ENCODE results near the gene GPR65.

Gene GPR65

GRCh38 chr14:87995500-87996290, 9.2 kb upstream of the GPR65 start:
- Histone ChIP-seq H3K36me3 (no peaks in the 10 kb centered on the region), H3K27ac (no peak overlapping the region)
- intact Hi-C loops (cut with DNase I; ENCODE audit: low total_unique reads) = no loop called here

GRCh38 chr14:87996291-87996592, 8.7 kb upstream of the GPR65 start:
- Histone ChIP-seq H3K9me3 (no peaks in the 10 kb centered on the region), H3K4me3 (no peak overlapping the region), H3K4me1 (peaks cover 0 to 17% (median 4%) of the 10 kb centered on the region in 4 donors), H3K27ac (no peak overlapping the region), H3K36me3 (no peaks in the 10 kb centered on the region), H3K27me3 (no peaks in the 10 kb centered on the region)
- DNase-seq = no peak
- TF ChIP-seq, protein P1, sequence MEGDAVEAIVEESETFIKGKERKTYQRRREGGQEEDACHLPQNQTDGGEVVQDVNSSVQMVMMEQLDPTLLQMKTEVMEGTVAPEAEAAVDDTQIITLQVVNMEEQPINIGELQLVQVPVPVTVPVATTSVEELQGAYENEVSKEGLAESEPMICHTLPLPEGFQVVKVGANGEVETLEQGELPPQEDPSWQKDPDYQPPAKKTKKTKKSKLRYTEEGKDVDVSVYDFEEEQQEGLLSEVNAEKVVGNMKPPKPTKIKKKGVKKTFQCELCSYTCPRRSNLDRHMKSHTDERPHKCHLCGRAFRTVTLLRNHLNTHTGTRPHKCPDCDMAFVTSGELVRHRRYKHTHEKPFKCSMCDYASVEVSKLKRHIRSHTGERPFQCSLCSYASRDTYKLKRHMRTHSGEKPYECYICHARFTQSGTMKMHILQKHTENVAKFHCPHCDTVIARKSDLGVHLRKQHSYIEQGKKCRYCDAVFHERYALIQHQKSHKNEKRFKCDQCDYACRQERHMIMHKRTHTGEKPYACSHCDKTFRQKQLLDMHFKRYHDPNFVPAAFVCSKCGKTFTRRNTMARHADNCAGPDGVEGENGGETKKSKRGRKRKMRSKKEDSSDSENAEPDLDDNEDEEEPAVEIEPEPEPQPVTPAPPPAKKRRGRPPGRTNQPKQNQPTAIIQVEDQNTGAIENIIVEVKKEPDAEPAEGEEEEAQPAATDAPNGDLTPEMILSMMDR (IDR thresholded peaks at IDR 0.05) = no peak
- intact Hi-C loops (cut with DNase I; ENCODE audit: low total_unique reads) = no loop called here

More at GRCh38 chr14:87995500-87996290, 9.2 kb upstream of the GPR65 start:
- no peak for DNase-seq
- Histone ChIP-seq H3K27me3 (no peaks in the 10 kb centered on the region), H3K9me3 (no peaks in the 10 kb centered on the region), H3K4me3 (no peak overlapping the region), H3K4me1 (peaks cover 0 to 18% (median 4%) of the 10 kb centered on the region in 4 donors)
- TF ChIP-seq, protein P1 (IDR thresholded peaks at IDR 0.05) = no peak

DNA sequence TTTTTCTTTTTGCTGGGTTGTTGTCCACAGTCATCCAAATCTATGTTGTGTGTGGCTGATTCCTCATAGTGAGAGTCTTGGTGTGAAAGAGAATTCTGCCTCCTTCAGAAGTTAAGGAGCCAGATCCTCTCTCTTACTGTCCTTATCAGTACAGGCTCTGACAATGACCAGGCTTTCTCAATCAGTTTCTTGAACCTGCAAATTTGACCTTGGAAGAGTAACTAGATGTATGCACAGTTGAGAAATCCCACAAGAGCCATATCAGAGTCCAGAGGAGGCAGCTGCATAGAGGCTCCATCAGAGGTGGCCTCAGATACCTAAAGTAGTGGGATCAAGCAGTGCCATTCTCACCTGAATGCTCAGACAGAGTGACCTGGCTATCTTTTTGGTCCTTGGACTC, 6.5 kb upstream of the GPR65 start:
- Histone ChIP-seq H3K36me3 (no peaks in the 10 kb centered on the region), H3K4me3 (no peak overlapping the region), H3K27ac (no peak overlapping the region), H3K9me3 (no peaks in the 10 kb centered on the region), H3K4me1 (peaks cover 0 to 5% (median 0%) of the 10 kb centered on the region in 4 donors), H3K27me3 (no peaks in the 10 kb centered on the region)
- no peak for DNase-seq
- intact Hi-C loops (cut with DNase I; ENCODE audit: low total_unique reads) = no loop called here
- TF ChIP-seq, protein P1 (IDR thresholded peaks at IDR 0.05) = no peak

DNA sequence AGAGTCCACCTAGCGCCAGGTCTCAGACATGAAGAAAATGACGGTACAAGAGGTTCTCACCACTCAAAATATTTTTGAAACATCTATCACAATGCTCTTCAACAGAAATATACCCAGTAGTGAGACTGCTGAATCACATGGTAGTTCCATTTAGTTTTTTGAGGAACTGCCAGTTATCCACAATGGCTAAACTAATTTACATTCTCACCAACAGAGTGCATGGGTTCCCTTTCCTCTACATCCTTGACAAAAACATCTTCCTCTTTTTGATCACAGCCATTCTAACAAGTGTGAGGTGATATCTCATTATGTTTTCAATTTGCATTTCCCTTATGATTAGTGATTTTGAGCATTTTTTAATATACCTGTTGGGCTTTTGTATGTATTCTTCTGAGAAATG, 5.7 kb upstream of the GPR65 start:
- H3K9me3 ChIP-seq = no peaks in the 10 kb centered on the region
- intact Hi-C loops (cut with DNase I; ENCODE audit: low total_unique reads) = no loop called here
- no peak overlapping the region for H3K27ac ChIP-seq
- TF ChIP-seq, protein P1 (IDR thresholded peaks at IDR 0.05) = no peak
- no peaks in the 10 kb centered on the region for H3K27me3 ChIP-seq
- H3K4me3 ChIP-seq = no peak overlapping the region
- DNase-seq = no peak
- H3K4me1 ChIP-seq = no peaks in the 10 kb centered on the region
- no peaks in the 10 kb centered on the region for H3K36me3 ChIP-seq

DNA sequence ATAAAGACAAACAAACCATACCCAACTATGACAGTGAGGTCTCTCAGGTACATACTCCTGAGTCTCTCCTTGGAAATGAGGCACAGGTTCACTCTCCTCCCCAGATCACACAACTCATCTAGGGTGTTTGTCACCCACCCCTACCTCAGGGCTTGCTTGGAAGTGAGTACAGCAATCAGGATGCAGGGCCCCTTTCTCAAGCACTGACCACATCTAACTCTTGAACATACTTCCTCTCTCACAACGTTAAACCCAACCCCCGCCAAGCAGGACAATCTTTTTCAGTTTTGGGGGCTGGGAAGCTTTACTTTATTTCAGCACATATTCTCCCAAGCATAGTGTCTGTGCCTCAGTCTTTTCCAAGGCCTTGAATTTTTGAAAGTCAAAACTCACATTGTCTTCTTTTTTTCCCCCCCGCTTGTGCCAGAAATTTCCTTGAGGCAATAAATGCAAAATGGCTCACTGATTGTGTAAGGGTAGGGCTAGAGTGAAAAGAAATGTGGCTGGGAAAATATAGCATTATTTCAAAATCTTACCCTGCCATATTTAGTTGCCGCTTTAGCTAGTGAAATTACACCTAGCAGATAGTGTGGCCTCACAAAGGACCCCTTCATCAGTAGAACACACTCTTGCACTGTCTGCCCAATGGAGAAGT, 2.4 kb upstream of the GPR65 start:
- Histone ChIP-seq H3K4me3 (no peak overlapping the region), H3K4me1 (no peaks in the 10 kb centered on the region), H3K36me3 (no peaks in the 10 kb centered on the region), H3K9me3 (no peaks in the 10 kb centered on the region), H3K27me3 (no peaks in the 10 kb centered on the region), H3K27ac (no peak overlapping the region)
- no peak for DNase-seq
- TF ChIP-seq, protein P1 (IDR thresholded peaks at IDR 0.05) = no peak
- intact Hi-C loops (cut with DNase I; ENCODE audit: low total_unique reads) = no loop called here
